C1 segment of cervical spinal cord (tissue), 14 donors: Measurements from ENCODE around the gene IP6K2.
"Not testable (repeated sequence)": the region's sequence is repeated elsewhere in the genome, so short reads cannot be mapped to it uniquely, and the experiment has no call there.

Experiments used
- DNase-seq, 14 donors: peaks; one replicate each; lab custom pipeline; 2025; lab: John Stamatoyannopoulos, UW

IP6K2 gene, protein sequence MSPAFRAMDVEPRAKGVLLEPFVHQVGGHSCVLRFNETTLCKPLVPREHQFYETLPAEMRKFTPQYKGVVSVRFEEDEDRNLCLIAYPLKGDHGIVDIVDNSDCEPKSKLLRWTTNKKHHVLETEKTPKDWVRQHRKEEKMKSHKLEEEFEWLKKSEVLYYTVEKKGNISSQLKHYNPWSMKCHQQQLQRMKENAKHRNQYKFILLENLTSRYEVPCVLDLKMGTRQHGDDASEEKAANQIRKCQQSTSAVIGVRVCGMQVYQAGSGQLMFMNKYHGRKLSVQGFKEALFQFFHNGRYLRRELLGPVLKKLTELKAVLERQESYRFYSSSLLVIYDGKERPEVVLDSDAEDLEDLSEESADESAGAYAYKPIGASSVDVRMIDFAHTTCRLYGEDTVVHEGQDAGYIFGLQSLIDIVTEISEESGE

DNA sequence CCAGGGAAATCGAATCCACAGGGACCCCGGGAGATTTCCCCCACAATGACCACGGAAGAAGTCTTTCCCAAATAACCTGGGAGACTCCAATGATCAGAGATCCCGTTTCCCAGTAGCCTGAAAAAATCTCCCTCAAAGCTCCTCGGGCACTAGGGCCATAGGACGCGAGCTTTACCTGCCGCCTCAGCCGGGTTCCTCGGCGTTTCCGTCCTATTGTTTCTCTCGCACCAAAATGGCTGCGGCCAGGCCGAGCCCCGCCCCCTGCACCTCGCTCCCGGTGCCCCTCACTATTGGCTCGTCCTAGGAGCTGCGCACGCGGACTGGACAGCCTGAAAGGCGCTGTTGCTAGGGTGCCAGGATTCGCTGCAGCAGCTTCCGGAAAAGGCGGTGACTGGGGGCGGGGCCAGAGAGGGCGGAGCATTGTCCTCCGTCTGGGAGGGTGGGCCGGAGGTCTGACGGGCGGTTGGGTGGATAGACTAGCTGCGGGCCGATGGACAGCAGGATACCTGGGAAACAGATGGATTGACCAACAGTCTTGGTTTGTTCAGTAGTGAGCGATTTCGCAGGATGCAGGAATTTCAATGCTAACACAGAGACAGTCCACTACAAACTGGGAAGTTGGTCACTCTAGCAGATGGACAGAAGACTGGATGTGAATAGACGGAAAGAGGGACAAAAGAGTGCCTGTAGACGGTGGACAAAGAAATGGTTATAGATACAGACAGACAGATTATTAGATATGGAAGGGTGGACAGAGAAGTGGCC is at the start of gene IP6K2:
Gene IP6K2, minus strand, starts transcription at position 240 of the 765 bp plus-strand sequence. CDS start 21,930 bp downstream, outside the sequence.
- DNase-seq = peak; percentile 65 to 99 (median 96)

DNA sequence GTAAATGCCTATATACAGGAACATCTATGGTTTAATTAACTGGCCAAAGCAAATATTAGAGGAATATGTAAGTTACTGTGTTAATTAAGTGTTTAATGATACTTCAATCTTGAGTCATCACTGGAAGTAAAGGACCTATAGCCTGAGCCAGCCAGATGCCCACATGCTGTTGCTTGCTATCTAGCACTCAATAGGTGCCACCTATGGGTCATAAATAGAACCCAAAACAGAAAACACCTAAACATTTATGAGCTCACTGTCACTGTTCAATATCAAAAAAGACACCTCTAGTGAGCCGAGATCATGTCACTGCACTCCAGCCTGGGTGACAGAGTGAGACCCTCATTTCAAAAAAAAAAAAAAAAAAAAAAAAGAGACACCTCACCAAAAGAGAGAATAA is 48.4 kb upstream of the IP6K2 start:
- DNase-seq = no peak

DNA sequence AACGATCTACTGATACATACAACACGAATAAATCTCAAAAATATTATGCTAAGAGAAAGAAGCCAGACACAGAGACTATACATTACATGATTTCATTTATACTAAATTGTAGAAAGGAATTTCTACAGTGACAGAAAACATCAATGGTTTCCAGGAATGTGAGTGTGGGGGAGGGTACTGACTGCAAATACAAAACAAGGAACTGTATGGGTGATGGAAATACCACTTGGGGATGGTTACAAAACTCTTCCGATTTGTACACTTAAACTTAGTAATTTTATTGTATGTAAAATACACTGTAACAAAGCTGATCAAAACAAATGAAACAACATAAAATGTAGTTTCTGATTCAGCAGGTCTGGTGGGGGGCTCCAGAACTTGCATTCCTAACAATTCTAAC is 45.8 kb upstream of the IP6K2 start:
- no peak for DNase-seq

DNA sequence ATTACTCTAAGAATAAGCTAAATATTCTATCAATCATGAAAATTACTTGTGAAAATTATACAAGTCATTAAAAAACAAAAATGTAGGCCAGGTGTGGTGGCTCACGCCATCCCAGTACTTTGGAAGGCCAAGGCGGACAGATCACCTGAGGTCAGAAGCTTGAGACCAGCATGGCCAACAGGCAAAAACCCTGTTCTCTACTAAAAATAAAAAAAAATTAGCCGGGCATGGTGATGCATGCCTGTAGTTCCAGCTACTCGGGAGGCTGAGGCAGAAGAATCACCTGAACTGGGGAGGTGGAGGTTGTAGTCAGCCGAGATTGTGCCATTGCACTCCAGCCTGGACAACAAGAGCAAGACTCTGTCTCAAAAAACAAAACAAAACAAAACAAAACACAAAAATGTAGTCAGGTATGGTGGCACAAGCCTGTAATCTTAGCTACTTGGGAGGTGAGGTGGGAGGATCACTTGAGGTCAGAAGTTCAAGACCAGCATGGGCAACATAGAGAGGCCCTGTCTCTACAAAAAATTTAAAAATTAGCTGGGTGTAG is 43.0 kb upstream of the IP6K2 start:
- DNase-seq = not testable (repeated sequence)

DNA sequence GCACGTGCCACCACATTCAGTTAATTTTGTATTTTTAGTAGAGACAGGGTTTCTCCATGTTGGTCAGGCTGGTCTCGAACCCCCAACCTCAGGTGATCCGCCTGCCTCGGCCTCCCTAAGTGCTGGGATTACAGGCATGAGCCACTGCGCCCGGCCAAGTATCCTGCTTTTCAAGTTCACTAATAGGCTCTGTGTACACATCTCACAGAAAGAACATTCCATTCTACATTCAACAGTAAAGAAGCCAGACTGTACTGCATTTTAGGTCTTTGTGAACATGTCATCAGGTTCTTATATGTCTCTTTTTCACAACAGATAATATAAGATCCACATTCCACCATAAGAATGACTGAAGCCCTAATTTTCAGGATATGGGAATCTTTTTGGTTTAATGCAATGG is 42.5 kb upstream of the IP6K2 start:
- not testable (repeated sequence) for DNase-seq

DNA sequence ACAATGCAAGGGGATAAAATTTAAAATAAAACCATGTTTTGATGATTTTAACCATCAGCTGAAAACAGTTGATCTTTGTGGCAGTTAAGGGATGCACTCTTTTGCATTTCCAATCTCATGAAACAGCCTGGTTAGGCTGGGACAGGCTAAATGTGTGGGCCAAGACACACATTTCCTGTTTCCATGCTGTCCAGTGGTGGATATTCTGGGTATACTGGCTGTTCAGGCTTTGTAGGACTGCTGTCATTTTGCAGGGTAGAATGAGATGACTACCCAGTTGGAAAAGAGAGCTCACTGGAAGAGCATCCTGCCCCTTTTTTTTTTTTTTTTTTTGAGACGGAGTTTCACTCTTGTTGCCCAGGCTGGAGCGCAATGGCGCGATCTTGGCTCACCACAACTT is 42.0 kb upstream of the IP6K2 start:
- DNase-seq = no peak

DNA sequence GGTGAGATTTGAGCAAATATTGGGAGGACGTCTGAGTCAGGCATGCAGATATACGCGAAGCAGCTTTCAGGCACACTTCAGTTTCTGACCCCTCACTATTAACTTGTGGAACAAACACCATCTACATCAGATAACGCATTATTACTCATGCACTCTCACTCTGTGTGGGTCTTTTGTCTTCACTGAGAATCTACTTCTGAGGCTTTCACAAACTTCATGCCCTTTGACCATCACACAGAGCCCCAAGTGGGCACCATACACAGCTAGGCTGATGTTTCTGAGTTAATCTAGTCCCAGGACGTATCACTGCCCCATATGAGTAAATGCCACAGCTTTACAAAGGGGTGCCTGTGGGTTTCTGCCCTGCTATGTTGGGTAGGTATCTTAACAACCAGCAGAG is 39.6 kb upstream of the IP6K2 start:
- DNase-seq = no peak

DNA sequence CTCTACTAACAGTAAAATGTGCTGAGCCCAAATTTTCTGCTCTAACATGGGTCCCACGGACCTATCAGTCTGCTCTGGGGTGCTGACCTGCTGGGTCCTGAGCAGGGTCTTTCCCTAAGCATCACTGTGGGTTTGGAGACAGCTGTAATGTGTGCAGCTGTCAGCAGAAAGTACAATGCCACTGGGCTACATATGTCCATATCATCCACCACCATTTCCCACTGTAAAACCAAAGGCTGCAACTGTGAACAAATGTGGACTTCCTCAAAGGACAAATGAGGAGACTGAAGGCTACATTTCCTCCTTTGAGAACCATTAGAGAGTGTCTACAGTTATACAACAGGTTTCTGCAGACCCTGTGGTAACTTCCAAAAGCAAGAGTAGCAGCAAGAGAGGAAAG is 33.8 kb upstream of the IP6K2 start:
- DNase-seq = peak in 1 of 14 donors; percentile 3

DNA sequence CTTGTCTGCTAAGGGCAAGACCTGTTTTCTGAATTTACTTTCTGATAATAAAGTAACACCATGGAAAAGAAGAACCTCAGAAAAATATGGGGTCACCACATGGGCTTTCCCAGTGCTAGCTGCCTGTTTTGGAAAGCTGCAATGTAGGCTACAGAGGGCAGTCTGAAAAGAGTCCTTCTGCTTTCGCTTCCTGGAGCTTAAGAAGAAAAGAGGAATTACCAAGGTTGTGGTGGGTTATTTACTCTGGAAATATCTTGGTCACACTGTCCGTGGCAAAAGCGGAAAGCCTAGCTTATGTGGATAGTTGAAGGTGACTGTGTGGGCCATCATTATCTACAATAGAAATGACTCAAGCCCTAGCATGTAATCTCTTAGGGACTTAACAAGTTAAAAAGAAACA is 31.7 kb upstream of the IP6K2 start:
- peak in 4 of 14 donors; percentile 20 to 47 (median 34) for DNase-seq

DNA sequence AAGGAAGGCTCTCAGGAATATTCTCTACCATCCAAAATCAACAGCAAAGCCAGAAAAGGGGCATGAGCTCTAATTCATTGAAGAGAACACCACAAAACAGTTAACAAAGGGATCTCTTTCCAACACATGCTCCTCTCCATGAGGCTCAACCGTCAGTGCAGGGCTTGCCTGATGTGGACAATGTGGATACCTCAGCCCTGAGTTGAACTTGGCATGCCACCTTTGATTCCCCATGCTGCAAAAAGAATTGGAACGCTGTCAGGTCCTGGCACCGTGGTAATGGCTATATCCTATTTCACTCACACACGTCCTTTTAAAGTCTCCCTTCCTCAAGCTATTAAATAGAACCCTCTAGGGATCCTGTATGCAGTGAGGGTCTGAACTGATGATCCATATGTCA is 30.7 kb upstream of the IP6K2 start:
- peak in 5 of 14 donors; percentile 12 to 49 (median 28) for DNase-seq

DNA sequence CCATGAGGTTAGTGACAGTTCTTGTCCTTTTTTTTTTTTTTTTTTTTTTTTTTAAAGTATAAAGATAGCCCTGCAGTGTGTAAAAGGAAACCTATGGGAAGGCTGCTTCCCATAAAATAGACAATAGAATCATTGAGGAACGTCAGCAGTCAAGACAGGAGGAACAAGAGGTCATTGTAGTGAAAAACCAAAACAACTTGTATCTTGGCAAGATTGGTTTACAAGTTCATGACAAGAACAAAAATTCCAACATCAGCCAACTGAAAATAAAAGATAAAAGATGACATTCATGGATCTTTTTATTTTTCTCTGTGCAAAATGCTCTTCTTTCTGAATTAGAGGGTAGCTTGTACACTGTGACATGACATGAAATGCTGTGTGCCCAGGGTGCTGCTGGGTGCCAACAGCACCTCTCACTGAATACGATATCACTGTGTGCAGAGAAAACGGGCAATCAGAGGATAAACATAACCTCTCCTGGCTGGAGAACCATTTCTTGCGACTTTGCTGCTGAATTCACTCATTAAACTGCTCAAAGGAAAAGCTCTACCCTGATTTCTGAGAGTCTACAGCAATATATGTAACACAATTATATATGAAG is 30.1 kb upstream of the IP6K2 start:
- peak in 6 of 14 donors; percentile 3 to 49 (median 26) for DNase-seq

DNA sequence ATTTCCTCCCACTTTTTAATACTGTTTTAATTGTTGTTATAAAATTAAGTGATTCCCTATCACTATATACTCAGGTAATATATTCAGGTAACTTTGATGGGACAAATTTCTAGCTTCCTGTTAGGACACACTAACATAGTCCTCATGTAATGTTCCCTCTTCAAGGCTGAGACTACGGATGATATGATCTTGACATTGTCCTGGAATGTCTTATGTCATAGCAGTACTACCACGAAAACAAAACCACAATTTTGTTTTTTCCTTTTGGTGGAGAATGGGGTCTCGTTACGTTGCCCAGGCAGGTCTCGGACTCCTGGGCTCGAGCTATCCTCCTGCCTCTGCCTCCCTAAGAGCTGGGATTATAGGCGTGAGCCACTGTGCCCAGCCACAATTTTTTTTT is 26.8 kb upstream of the IP6K2 start:
- DNase-seq = no peak

DNA sequence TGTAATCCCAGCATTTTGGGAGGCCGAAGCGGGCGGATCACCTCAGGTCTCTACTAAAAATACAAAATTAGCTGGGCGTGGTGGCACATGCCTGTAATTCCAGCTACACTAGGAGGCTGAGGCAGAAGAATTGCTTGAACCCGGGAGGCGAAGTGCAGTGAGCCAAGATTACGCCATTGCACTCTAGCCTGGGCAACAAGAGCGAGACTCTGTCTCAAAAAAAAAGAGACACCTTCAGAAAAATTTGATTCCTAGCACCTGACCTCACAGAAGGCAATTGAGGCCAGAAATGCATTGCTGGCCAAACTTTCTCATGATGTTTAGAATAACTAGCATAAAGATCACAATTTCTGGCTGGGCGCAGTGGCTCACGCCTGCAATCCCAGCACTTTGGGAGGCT is 24.2 kb upstream of the IP6K2 start:
- DNase-seq = not testable (repeated sequence)

DNA sequence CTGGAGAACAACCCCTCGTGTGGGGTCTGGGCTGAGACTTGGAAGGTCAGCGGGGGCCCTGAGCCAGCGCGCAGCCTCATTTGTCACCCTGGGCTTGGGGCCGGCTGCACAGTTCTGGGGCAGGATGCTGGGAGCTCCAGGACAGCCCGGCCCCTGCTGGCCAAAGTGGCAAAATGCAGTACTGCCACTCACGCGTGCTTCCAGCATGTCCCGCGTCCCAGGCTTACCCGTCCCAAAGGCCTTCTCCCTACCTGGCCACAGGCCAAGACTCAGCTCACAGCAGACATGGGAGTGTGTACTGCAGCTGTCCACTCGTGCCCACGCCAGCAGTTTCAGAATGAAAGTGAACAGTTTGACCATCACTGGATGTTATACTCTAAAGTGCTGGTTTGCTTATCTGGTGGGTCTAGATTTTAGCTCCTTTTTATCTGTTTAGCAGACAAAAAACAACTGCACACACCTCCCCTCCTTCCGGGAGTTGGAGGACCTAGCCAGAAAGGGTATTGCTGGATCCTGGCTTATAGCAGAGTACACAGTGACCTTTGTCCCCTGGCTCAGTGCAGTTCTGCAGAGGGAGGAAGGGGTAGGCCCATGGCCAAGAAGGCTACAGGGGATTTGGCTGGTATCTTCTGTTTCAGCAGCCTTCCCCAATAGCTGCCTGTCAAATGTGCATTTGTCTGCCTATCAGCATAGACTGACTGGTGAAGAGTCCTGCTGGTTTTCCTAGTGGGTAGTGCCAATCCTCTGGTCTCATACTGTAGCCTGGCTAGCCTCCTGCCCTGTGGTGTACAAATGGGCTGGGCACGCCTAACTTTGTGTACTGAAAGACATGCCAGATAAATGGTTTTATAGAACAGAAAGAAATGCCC is 23.2 kb upstream of the IP6K2 start:
- peak in 13 of 14 donors; percentile 46 to 92 (median 81) for DNase-seq

DNA sequence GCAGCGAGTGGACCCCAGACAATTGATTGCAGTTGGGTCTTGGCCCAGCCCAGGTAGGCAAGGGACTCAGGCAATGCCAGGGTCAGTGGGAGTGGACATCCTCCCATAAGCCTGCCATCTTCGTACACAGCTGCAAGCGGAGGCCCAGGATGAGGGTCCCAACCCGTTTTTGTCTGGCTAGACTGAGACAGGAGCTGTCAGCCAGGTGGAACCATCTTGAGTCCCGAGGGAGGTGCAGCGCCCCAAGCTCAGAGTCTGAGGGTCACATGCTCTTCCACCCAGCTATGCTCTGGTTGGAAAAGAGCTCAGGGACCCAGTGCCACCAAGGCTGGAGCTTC is 22.6 kb upstream of the IP6K2 start:
- no peak for DNase-seq

DNA sequence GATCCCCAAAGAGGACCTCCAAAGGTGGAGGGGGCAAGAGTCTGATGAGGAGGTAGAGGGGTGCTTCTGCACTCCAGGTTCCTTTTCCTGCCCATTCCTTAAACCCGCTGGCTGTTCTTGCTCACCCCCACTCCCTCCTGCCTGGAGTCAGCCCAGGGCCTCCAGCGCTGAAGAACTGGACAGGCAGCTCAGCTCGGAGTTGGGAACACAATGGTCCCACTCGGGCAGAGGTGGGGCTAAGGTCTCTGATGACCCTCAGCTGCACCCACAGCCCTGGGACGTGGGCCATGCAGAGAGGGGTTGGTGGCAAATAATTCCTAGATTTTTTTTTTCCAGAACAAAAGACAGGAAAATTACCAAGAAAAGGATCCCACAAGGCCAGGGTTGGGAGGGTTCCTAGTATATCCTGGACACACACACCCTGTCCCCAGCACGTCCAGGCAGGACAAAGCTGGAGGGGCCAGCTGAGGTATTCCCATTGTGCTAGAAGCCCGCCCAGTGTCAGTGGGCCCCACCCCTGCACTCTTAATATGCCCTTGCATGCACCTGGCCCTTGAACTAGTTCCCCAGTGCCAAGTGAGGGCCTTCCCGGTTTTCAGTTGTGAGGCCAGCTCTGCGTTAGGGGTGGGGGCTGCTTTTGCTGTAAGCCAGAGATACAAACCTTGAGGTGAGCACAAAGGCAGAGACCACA is 22.1 kb upstream of the IP6K2 start:
- DNase-seq = no peak

DNA sequence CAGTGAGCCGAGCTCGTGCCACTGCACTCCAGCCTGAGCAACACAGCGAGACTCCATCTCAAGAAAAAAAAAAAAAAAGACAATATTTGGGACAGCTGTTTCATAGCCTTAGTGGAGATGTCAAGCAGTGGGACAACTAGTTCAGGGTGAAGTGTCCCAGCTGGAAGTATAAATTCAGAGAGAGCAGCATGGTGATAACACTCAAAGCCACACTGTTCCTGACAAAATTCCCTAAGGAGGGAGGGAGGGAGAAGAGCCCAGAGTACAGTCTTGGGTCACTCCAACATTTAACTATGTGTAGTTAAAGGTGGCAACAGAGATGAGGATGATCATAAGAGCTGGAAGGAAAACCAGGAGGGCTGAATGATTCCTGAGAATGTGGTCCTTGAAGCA is 21.1 kb upstream of the IP6K2 start:
- no peak for DNase-seq

DNA sequence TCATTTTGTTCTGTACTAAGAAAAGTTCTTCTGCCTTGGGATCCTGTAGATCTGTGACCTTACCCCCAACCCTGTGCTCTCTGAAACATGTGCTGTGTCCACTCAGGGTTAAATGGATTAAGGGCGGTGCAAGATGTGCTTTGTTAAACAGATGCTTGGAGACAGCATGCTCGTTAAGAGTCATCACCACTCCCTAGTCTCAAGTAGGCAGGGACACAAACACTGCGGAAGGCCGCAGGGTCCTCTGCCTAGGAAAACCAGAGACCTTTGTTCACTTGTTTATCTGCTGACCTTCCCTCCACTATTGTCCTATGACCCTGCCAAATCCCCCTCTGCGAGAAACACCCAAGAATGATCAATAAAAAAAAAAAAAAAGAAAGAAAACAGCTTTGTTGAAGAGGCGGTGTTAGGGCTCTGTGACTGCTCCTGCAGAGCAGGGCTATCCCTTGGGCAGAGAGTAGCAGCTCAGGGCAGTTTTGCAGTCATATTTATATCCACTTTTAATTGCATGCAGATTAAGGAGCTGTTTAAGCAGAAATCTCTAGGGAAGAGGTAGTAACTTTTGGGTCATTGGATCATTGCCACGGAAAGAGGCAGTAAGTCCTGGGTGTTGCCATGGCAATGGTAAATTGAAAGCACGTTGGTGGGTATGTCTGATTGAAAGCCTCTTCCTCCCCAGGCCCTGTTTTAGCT is 18.2 kb upstream of the IP6K2 start:
- not testable (repeated sequence) for DNase-seq

DNA sequence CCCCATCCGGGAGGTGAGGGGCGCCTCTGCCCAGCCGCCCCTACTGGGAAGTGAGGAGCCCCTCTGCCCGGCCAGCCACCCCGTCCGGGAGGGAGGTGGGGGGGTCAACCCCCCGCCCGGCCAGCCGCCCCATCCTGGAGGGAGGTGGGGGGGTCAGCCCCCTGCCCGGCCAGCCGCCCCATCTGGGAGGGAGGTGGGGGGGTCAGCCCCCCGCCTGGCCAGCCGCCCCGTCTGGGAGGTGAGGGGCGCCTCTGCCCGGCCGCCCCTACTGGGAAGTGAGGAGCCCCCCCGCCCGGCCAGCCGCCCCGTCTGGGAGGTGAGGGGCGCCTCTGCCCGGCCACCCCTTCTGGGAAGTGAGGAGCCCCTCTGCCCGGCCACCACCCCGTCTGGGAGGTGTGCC is 17.5 kb upstream of the IP6K2 start:
- not testable (repeated sequence) for DNase-seq
